Measurements from ENCODE around the gene DCUN1D3. TPM values are rescaled to one million over a fixed set of nuclear protein-coding genes. Genes with fewer than 3 reads are reported as not detected.

Gene DCUN1D3
- polyA plus RNA-seq, 3 donors: 8.8 to 12.3 (median 11.1) TPM

DNA sequence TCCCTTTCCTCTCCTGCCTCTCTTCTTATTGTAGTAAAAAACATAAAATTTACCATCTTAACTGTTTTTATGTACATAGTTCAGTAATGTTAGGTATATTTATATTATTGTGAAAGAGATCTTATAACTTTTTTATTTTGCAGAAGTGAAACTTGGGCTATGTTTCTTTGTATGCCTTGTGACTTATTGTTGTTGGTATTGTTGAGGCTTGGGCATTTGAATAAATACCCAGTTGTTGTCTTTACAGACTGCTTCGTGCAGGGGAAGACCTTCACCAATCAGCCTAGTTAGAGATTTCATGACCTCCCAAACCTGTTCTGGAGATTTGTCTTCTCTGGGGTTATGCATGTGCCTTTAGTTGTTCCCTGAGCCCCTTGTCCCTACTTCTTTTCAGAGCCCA is 61.9 kb downstream of the DCUN1D3 start:
- DNase-seq: no peak

DNA sequence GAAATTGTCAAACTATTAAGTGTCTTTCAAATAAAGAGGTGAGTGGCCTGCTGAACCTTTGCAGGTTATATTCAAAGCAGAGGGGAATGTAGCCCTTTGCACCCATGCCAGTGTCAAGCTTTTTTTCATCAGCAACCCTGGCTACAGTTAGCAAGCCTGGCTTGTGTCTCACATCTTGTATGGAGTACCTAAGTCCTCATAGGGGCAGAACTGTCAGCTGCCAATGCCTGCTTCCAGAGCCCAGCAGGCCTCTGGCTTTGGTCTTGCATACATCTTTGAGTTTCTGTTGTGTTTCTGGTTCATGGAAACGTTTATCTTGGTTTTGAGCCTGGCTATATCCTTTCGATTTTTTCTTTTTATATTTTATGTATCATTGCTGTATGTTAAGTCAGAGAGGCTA is 67.1 kb downstream of the DCUN1D3 start:
- DNase-seq: no peak

- no peak for DNase-seq
Measured at GRCh38 chr16:20830372-20830771, 69.8 kb downstream of the DCUN1D3 start.

DNA sequence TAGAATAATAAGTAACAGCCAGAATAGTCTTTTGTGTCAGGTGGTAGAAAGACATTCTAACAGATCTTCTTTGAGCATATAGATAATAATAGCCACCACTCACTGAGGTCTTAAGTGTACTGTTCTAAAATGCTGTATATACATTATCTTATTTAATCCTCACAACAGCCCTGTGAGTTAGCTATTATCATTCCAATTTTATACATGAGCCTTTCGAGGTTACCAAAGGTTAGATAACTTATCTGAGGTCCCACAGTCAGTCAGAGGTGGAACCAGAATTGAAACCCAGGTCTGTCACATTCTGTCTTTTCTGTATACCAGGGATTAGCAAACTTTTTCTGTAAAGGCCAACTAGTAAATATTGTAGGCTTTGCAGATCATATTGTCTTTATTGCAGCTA is 70.6 kb downstream of the DCUN1D3 start:
- no peak for DNase-seq

- no peak for DNase-seq
Measured at GRCh38 chr16:20826039-20826566, 74.1 kb downstream of the DCUN1D3 start.

- no peak for DNase-seq
Measured at GRCh38 chr16:20822521-20823325, 77.4 kb downstream of the DCUN1D3 start.

GRCh38 chr16:20821682-20822081 is 78.5 kb downstream of the DCUN1D3 start:
- DNase-seq: no peak

DNA sequence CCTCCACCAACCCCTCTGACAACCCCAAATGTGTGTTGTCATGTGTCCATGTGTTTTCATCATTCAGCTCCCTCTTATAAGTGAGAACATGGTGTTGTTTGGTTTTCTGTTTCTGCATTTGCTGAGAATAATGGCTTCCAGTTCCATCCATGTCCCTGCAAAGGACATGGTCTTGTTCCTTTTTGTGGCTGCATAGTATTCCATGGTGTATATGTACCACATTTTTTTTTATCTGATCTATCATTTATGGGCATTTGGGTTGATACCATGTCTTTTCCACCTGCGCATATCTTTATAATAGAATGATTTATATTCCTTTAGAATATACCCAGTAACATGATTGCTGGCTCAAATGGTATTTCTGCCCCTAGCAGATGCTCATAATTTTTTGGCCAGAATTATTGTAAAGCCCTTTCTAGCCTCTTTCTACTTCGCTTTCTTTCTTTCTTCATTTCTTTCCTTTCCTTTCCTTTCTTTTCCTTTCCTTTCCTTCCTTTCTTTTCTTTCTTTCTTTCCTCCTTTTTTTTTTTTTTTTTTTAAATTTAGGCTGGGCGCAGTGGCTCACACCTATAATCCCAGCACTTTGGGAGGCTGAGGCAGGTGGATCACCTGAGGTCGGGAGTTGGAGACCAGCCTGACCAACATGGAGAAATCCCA is 81.1 kb downstream of the DCUN1D3 start:
- DNase-seq: no peak

GRCh38 chr16:20814784-20815183 is 85.4 kb downstream of the DCUN1D3 start:
- DNase-seq: no peak

GRCh38 chr16:20812510-20812909 is 87.6 kb downstream of the DCUN1D3 start:
- DNase-seq: no peak

GRCh38 chr16:20811889-20812439 is 88.2 kb downstream of the DCUN1D3 start:
- DNase-seq: no peak

- no peak for DNase-seq
Measured at GRCh38 chr16:20807862-20808261, 92.3 kb downstream of the DCUN1D3 start.

DNA sequence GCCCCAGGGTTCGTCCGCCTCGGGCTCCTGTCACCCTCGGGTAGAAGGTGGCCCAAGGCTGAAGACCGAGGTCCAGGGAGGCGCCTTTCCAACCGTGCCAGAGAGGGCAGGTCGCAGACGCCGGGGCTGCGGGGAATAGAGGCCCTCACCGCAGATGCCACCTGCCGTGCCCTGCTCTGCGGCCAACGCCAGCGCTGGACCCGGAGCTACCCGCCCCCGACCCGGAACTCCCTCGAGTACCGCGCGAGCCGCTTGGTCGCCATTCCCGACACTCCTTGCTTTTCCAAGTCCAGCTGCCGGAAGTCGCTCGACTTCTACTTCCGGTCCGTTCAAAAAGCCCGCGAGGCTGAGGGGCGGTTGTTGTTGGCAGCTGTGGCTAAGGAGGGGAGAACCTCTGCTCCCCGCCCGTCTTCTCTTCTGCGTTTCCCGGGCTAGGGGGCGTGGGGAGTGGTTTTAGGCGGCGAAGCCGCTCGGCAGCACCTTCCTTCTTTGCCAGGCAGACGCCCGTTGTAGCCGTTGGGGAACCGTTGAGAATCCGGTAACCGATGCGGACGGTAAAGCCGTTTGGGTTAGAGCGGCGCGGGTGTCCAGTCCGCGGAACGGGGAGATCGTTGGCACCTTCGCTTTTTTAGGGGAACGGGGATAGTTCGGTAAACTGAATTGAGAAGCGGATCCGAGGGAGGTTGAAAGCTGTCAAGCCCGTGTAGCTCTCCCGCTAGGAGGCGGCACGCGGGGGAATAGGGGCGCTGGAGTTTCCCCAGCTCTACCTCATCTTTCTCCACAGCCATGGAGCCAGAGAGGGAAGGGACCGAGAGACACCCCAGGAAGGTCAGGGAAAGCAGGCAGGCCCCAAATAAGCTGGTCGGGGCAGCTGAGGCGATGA is 93.7 kb downstream of the DCUN1D3 start, which contains the start of the genes ERI2 and REXO5:
Gene ERI2, minus strand, starts transcription at position 305 of the 883 bp plus-strand sequence. Its CDS starts 42 bp downstream, at position 263.
Gene REXO5, plus strand, starts transcription at position 360 of the 883 bp plus-strand sequence. Its CDS starts 427 bp downstream, at position 787.
- DNase-seq: peak; percentile 96

- DNase-seq: peak; percentile 17
Measured at GRCh38 chr16:20805684-20806167, 94.4 kb downstream of the DCUN1D3 start.

Other genes with a start within 250 kb of the DCUN1D3 start
- 1 to 10 TPM; 1.7 to 3.5 (median 2.0) TPM for gene ACSM1, start 202.7 kb downstream of the DCUN1D3 start, polyA plus RNA-seq (ENCODE audit: insufficient read length in 3 of 3)
- 10 to 100 TPM; 71.4 to 75.1 (median 72.0) TPM for gene THUMPD1, start 158.5 kb downstream of the DCUN1D3 start, polyA plus RNA-seq (ENCODE audit: insufficient read length in 3 of 3)
- 100 to 1,000 TPM; 102 to 118 (median 105) TPM for gene ACSM3, start 136.3 kb downstream of the DCUN1D3 start, polyA plus RNA-seq (ENCODE audit: insufficient read length in 3 of 3)
- gene ERI2, start 93.9 kb downstream of the DCUN1D3 start, polyA plus RNA-seq (ENCODE audit: insufficient read length in 3 of 3): 10 to 100 TPM; 29.0 to 37.3 (median 34.2) TPM
- gene REXO5, start 93.8 kb downstream of the DCUN1D3 start, polyA plus RNA-seq (ENCODE audit: insufficient read length in 3 of 3): 1 to 10 TPM; 5.3 to 8.5 (median 5.5) TPM
- 10 to 100 TPM; 46.9 to 48.7 (median 48.1) TPM for gene LYRM1, start 413 bp upstream of the DCUN1D3 start, polyA plus RNA-seq (ENCODE audit: insufficient read length in 3 of 3)

Measured in renal pelvis (tissue), 4 donors.